Activated CD8-positive, alpha-beta memory T cell treated with anti-CD3 and anti-CD28 coated beads, Interleukin-2, amount 50 U/mL, for 48 hours (primary cell): Measurements from ENCODE around the gene CST4.
"Not testable (repeated sequence)": the region's sequence is repeated elsewhere in the genome, so short reads cannot be mapped to it uniquely, and the experiment has no call there.

ENCODE experiments used
- DNase-seq: peaks from one replicate; pipeline ENCODE4 v3.0.0-alpha.2; 2020

CST4 gene

DNA sequence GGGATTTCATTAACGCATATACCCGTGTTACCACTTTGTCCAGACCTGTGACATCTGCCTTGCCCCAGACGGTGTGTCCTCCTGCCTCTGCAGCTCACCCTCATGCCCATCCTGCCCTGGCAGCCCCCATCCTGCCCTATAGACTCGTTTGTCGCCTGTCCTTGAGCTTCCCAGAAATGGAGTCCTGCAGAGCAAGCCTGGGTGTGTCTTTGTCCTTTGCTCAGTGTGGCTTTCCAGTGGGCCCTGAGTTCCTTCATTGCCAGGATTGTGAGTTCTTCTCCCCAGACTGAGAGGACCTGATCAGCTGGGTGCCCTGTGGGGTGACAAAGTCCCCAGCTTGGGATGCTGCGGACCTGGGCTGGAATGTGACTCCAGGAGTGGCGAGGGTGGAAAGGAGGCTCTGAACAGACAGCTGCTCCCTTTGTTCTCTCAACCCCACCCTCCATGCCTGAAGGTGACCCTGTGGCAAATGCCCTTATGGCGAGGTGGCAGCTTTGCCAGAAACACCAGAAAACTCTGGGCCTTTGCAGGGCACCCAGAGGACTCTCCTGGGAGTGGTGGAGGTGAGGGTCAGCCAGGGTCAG, 48.7 kb downstream of the CST4 start:
- DNase-seq, result no peak

DNA sequence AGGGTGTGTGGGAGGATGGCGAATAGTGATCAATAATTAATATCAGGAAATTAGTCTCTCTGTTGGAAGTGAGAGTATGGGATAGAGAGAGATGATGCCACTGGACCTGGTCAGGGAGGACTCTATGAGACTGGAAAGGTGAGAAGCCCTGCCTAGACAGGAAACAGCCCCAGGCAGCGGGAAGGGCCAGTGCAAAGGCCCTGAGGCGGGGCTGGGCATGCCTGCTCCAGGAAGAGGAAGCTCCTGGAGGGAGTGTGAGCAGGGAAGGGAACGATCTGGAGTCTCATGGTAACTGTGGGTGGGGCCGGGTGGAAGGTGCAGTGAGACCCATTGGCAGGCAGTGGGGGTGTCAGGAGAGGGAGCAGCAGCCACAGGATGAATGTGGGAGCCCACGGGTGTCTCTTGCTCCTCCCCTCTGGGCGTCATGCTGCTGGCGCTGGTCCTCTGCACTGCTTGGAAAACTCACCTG, 49.3 kb downstream of the CST4 start:
- DNase-seq, result no peak

DNA sequence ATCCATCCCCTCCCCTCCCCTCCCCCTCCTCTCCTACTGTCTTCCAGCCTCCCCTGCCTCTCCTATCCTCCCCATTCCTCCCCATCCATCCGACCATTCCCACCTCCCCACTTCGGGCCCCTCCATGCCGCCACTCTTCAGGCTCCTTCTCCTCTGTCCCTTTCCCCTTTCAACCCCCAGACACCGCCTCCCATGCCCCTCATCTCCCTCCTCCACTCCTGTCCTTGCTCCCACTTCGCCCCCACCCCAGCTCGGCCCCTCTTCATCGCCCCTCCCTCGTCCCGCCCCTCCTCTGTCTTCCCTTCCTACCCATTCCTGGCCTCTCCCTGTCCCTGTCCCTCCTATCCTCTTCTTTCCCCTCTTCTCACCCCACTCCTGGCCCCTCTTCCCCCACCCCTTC, 50.5 kb downstream of the CST4 start:
- no peak for DNase-seq

DNA sequence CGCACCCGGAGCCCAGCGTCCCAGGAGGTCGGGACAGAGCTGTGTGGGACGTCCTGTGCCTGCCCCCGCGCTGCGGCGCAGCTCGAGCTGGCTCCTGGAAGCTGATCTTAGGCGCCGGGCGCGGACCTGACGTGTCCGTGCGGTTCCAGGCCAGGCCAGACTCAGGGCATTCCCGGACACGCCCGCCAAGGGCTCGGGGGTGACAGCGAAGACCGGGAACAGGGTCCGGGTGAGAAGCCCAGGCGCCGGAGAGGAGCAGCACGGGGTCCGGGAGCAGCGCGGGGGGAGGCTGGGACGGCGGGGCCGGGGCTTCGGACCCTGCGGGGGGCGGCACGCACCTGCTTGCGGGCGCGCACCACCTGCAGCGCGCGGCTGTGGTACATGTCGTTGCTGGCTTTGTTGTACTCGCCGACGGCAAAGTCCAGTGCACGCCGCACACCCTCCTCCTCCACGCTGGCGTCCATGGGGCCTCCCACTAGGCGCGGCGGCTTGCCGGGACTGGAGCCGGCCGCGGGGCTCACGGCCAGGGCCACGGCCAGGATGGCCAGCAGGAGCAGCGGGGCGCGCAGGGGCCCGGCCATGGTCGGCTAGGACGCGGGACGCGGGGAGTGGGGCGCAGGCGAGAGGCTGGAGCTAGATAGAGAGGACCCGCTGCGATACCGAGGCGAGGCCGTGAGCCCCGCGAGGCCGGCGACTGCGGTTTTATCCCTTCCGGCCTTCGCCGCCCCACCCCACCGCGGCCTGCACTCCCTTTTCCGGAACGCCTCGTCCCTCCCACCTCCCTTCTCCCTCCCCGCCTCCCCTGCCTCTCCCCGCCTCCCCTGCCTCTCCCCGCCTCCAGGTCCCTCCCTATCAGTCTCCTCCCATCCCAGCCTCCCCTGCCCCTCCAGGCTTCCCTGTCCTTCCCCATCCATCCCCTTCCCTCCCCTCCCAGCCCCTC, 51.3 kb downstream of the CST4 start, which contains the start of gene CST3:
Gene CST3, minus strand, starts transcription at position 674 of the 940 bp plus-strand sequence. Its CDS starts 93 bp downstream, at position 581.
- no peak for DNase-seq

DNA sequence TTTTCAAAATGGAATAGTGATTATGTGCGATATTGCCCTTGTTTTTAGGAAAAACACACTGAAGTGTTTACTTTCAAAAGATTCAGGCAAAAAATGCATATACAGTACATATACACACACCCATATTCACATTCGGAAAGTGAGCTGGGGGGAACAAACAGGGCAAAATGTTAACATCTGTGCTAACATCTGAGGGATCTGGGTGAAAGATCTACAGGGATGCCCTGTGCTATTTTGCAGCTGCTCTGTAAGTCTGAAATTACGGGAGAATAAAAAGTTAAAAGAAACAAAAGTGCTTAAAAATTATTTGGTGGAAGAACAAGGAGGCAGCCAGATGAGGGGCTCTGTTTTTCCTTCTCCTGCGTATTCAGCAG, 51.9 kb downstream of the CST4 start:
- DNase-seq, result no peak

- no peak for DNase-seq
These were observed 52.5 kb downstream of the CST4 start for GRCh38 chr20:23636182-23636907.

DNA sequence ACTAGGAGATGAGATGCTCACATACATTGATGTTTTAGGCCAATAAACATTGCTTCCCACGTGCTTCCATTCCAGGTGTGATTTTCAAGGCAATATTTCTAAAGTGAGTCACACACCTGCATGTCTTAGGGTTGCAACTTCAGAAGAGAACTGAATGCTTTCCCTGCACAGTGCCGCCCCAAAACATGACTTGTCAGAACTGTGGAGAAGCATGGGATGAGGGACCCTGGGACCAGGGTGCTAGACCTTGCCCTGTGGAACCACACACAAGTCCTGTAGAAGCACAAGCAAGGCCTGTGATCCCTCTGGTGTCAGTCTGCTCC, 53.1 kb downstream of the CST4 start:
- not testable (repeated sequence) for DNase-seq
